Measurements from ENCODE around the gene ABCC1.

Gene ABCC1

DNA sequence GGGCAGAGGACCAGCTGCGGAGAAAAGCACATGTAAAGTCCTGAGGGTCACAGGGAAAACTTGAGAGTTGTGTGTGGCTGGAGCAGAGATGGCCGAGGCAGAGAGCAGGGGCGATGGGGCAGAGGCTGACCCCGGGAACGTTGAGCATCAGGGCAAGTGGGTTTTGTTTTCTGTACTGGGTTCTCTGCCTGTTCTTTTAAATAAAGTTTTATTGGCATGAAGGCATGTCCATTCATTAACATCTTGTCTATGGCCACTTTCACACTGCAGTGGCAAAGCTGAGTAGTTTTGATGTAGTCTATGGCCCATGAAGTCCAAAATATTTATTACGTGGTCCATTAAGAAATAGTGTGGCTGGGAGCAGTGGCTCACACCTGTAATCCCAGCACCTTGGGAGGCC lies 64.4 kb downstream of the ABCC1 start:
- DNase-seq (ENCODE audit: extremely low spot score) = no peak
- ChIA-PET POLR2A (interaction anchor here (0.6 kb wide), 1 partner anchor 229 kb away, joined by 8 read pairs; no protein-coding TSS in a partner anchor), CTCF (interaction anchor here (1.3 kb wide), 1 partner anchor 11 kb away, joined by 5 read pairs; no protein-coding TSS in a partner anchor)
- no peak for TF ChIP-seq CTCF (IDR thresholded peaks at IDR 0.05; ENCODE audit: control extremely low read depth, extremely low read depth, low read depth, missing control alignments)

DNA sequence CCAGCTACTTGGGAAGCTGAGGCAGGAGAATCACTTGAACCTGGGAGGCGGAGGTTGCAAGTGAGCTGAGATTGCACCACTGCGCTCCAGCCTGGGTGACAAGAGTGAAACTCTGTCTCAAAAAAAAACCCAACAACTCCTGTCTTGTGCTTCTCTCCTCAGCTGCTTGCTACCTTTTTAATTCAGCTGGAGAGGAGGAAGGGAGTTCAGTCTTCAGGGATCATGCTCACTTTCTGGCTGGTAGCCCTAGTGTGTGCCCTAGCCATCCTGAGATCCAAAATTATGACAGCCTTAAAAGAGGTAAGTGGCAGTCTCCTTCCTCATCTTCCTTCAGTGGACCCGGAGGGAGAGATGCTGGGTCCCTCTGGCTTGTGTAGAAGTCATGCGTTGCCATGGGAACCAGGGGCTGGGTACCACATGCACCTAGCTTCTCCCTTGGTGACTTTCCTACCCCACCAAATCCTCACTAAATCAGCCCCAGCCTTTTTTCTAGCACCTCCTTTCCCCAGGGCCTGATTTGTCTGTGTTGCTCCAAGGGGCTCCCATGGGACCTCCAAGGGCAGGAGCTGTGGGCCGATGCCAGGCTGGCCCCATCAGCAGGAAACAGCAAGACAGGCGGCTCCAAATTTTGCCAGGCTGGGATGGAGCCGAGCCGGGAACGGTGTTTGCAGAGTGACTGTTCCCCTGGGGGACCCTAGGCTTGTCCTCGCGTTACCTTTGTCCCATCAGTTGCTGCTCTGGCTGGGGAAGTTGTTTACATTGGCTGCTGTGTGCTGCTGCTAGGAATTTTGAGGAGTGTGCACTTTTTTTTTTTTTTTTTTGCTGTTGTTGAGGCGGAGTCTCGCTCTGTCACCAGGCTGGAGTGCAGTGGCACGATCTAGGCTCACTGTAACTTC lies 65.2 kb downstream of the ABCC1 start:
- ChIA-PET POLR2A (interaction anchor here (0.6 kb wide), 1 partner anchor 230 kb away, joined by 8 read pairs; no protein-coding TSS in a partner anchor), CTCF (interaction anchor here (0.9 to 1.3 kb wide), 2 partner anchors 11 to 136 kb away, joined by 3 to 5 read pairs; no protein-coding TSS in a partner anchor)
- DNase-seq (ENCODE audit: extremely low spot score) = no peak
- TF ChIP-seq CTCF (IDR thresholded peaks at IDR 0.05; ENCODE audit: control extremely low read depth, extremely low read depth, low read depth, missing control alignments) = no peak

- no peak for TF ChIP-seq CTCF (IDR thresholded peaks at IDR 0.05; ENCODE audit: control extremely low read depth, extremely low read depth, low read depth, missing control alignments)
- ChIA-PET CTCF (interaction anchor here (1.4 kb wide), 1 partner anchor 10 kb away, joined by 3 read pairs; no protein-coding TSS in a partner anchor), POLR2A (no interaction called here)
- DNase-seq (ENCODE audit: extremely low spot score) = no peak
Measured at GRCh38 chr16:16015849-16016248, 66.4 kb downstream of the ABCC1 start.

GRCh38 chr16:16016388-16016964 lies 67.1 kb downstream of the ABCC1 start:
- DNase-seq (ENCODE audit: extremely low spot score) = no peak
- ChIA-PET CTCF (interaction anchor here (1.4 kb wide), 2 partner anchors 9 to 128 kb away, joined by 3 read pairs; partner anchors contain the start of gene CEP20), POLR2A (no interaction called here)
- no peak for TF ChIP-seq CTCF (IDR thresholded peaks at IDR 0.05; ENCODE audit: control extremely low read depth, extremely low read depth, low read depth, missing control alignments)

DNA sequence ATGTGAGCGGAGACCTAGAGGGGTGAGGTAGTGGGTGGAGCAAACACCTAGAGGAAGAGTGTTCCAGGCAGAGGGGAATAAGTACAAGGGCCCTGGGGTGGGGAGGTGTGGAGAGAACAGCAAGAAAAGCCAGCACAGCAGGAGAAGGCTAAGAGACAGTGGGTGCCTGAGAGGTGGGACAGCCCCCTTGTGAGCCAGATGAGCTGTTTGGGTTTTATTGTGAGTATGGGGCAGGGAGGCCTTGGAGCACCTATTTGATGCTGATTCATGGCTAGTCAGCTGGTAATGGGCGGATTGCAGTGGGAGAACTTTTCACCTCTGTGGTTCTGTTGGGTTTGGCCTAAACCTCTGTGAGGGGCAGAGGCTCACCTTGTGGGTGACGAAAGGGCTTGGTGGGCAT lies 68.4 kb downstream of the ABCC1 start:
- no peak for DNase-seq (ENCODE audit: extremely low spot score)
- CTCF ChIA-PET = interaction anchor here (0.5 to 1.4 kb wide), 4 partner anchors 9 to 253 kb away, joined by 3 to 4 read pairs (median 3); partner anchors contain the start of gene CEP20
- no peak for TF ChIP-seq CTCF (IDR thresholded peaks at IDR 0.05; ENCODE audit: control extremely low read depth, extremely low read depth, low read depth, missing control alignments)
- POLR2A ChIA-PET = no interaction called here

DNA sequence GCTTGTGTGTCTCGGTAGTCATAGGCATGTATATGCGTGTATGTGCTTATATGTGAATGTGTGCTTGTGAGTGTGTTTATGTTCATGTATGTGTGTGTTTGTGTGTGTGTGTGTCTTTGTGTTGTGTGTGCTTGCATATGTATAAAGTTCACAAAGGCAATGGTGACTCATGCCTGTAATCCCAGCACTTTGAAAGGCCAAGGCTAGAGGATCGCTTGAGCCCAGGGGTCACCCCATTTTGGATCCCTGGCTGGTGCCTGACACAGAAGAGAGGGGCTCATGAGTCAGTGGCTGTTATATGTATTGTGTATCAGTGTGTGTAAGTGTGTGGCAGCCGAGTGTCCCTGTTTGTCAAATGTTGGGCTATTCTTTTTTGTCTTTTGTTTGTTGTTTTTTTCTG lies 69.3 kb downstream of the ABCC1 start:
- DNase-seq (ENCODE audit: extremely low spot score) = no peak
- TF ChIP-seq CTCF (IDR thresholded peaks at IDR 0.05; ENCODE audit: control extremely low read depth, extremely low read depth, low read depth, missing control alignments) = no peak
- ChIA-PET CTCF (interaction anchor here (1.3 to 1.4 kb wide), 2 partner anchors 9 to 144 kb away, joined by 3 to 4 read pairs; no protein-coding TSS in a partner anchor), POLR2A (no interaction called here)

All from GM10248 (cell line).